HEK293 (cell line): ENCODE results near the gene IL4I1.

Experiments used
- CTCF ChIA-PET: fragments of 350-600 bp; formaldehyde crosslinking; extraction: SDS; loops from one replicate; lab custom pipeline; 2021; ENCODE audit warnings: antibody characterized with exemption; lab: Yijun Ruan, JAX
- POLR2A ChIA-PET: fragments of 300-600 bp; formaldehyde crosslinking; extraction: SDS; loops from one replicate; lab custom pipeline; 2020; ENCODE audit warnings: antibody characterized with exemption, inconsistent platforms; lab: Yijun Ruan, JAX
- H3K27ac ChIP-seq: fragments of 200-500 bp; sonication (Bioruptor generic); 2 replicates; pipeline ENCODE4 v1.5.1; 2014; ENCODE audit warnings: low read depth, low read length, control low read depth, inconsistent platforms; ENCODE audit errors: extremely low read depth
- H3K36me3 ChIP-seq, 2 experiments: fragments of 200-500 bp in 1 of 2; sonication (Bioruptor generic) in 1 of 2; 1 replicate in 1 of 2; 2 replicates in 1 of 2; pipeline ENCODE4 v1.5.1; 2014 to 2017; ENCODE audit warnings: inconsistent platforms in 2 of 2, low read length in 2 of 2; ENCODE audit not compliant: control insufficient read depth in 2 of 2, insufficient read depth in 1 of 2
- H3K4me1 ChIP-seq: fragments of 200-500 bp; sonication (Bioruptor generic); 2 replicates; pipeline ENCODE4 v1.5.1; 2014; ENCODE audit warnings: mild to moderate bottlenecking, low read length, inconsistent platforms; ENCODE audit not compliant: control insufficient read depth, insufficient read depth
- H3K4me3 ChIP-seq: 2 replicates; pipeline ENCODE4 v1.5.1; 2011; ENCODE audit warnings: low read depth, mild to moderate bottlenecking, control low read depth, low read length, moderate library complexity
- H3K9me3 ChIP-seq: fragments of 200-500 bp; sonication (Bioruptor generic); 2 replicates; pipeline ENCODE4 v1.5.1; 2014; ENCODE audit warnings: low read depth, low read length, inconsistent platforms; ENCODE audit not compliant: control insufficient read depth, insufficient read depth
- GLIS1 ChIP-seq: fragments of 450-650 bp; formaldehyde crosslinking; IDR thresholded peaks from 2 replicates; pipeline ENCODE4 v1.5.1; 2016; ENCODE audit warnings: missing biosample characterization, missing genetic modification characterization
- KLF17 ChIP-seq: fragments of 450-650 bp; formaldehyde crosslinking; IDR thresholded peaks from 2 replicates; pipeline ENCODE4 v1.5.1; 2016; ENCODE audit warnings: missing biosample characterization, missing genetic modification characterization
- KLF8 ChIP-seq: fragments of 450-650 bp; formaldehyde crosslinking; IDR thresholded peaks from 2 replicates; pipeline ENCODE4 v1.5.1; 2016; ENCODE audit warnings: missing biosample characterization, missing genetic modification characterization
- PRDM4 ChIP-seq: fragments of 450-650 bp; formaldehyde crosslinking; IDR thresholded peaks from 2 replicates; pipeline ENCODE4 v1.5.1; 2017; ENCODE audit warnings: missing biosample characterization, missing genetic modification characterization
- SALL2 ChIP-seq: fragments of 450-650 bp; formaldehyde crosslinking; IDR thresholded peaks from 2 replicates; pipeline ENCODE4 v1.5.0; 2017; ENCODE audit warnings: missing biosample characterization, mild to moderate bottlenecking, missing genetic modification characterization, borderline replicate concordance
- ZBTB11 ChIP-seq: fragments of 450-650 bp; formaldehyde crosslinking; conservative IDR thresholded peaks from 2 replicates; pipeline ENCODE4 v1.5.1; 2016; ENCODE audit warnings: low read depth, missing biosample characterization, missing genetic modification characterization
- ZFHX2 ChIP-seq: fragments of 450-650 bp; formaldehyde crosslinking; conservative IDR thresholded peaks from 2 replicates; pipeline ENCODE4 v1.5.1; 2016; ENCODE audit warnings: missing biosample characterization, missing genetic modification characterization
- ZFP37 ChIP-seq: fragments of 450-650 bp; formaldehyde crosslinking; IDR thresholded peaks from 2 replicates; pipeline ENCODE4 v1.5.1; 2016; ENCODE audit warnings: missing biosample characterization, missing genetic modification characterization
- ZFP41 ChIP-seq: fragments of 450-650 bp; formaldehyde crosslinking; IDR thresholded peaks from 2 replicates; pipeline ENCODE4 v1.5.1; 2016; ENCODE audit warnings: missing biosample characterization, missing genetic modification characterization, borderline replicate concordance
- ZNF121 ChIP-seq: fragments of 450-650 bp; formaldehyde crosslinking; IDR thresholded peaks from 2 replicates; pipeline ENCODE4 v1.5.1; 2016; ENCODE audit warnings: missing biosample characterization, missing genetic modification characterization
- ZNF16 ChIP-seq: fragments of 450-650 bp; formaldehyde crosslinking; IDR thresholded peaks from 2 replicates; pipeline ENCODE4 v1.5.1; 2016; ENCODE audit warnings: low read depth, missing biosample characterization, missing genetic modification characterization
- ZNF18 ChIP-seq: fragments of 450-650 bp; formaldehyde crosslinking; IDR thresholded peaks from 2 replicates; pipeline ENCODE4 v1.5.1; 2016; ENCODE audit warnings: missing biosample characterization, missing genetic modification characterization
- ZNF211 ChIP-seq: fragments of 450-650 bp; formaldehyde crosslinking; IDR thresholded peaks from 2 replicates; pipeline ENCODE4 v1.5.1; 2016; ENCODE audit warnings: low read depth, missing biosample characterization, missing genetic modification characterization
- ZNF24 ChIP-seq: fragments of 450-650 bp; formaldehyde crosslinking; IDR thresholded peaks from 2 replicates; pipeline ENCODE4 v1.5.1; 2016; ENCODE audit warnings: missing biosample characterization, missing genetic modification characterization
- ZNF266 ChIP-seq: fragments of 450-650 bp; formaldehyde crosslinking; IDR thresholded peaks from 2 replicates; pipeline ENCODE4 v1.5.1; 2016; ENCODE audit warnings: missing biosample characterization, missing genetic modification characterization, low read depth
- ZNF311 ChIP-seq: fragments of 450-650 bp; formaldehyde crosslinking; IDR thresholded peaks from 2 replicates; pipeline ENCODE4 v1.5.1; 2017; ENCODE audit warnings: missing biosample characterization, missing genetic modification characterization, borderline replicate concordance
- ZNF354C ChIP-seq: fragments of 450-650 bp; formaldehyde crosslinking; IDR thresholded peaks from 2 replicates; pipeline ENCODE4 v1.5.1; 2016; ENCODE audit warnings: missing biosample characterization, missing genetic modification characterization, low read depth, borderline replicate concordance
- ZNF37A ChIP-seq: fragments of 450-650 bp; IDR thresholded peaks from 2 replicates; pipeline ENCODE4 v1.5.1; 2018; ENCODE audit warnings: missing biosample characterization, missing genetic modification characterization
- ZNF473 ChIP-seq: fragments of 450-650 bp; formaldehyde crosslinking; IDR thresholded peaks from 2 replicates; pipeline ENCODE4 v1.5.1; 2017; ENCODE audit warnings: missing biosample characterization, missing genetic modification characterization
- ZNF48 ChIP-seq: fragments of 450-650 bp; formaldehyde crosslinking; IDR thresholded peaks from 2 replicates; pipeline ENCODE4 v1.5.1; 2016; ENCODE audit warnings: missing biosample characterization, missing genetic modification characterization
- ZNF514 ChIP-seq: fragments of 450-650 bp; formaldehyde crosslinking; IDR thresholded peaks from 2 replicates; pipeline ENCODE4 v1.5.1; 2016; ENCODE audit warnings: missing biosample characterization, missing genetic modification characterization
- ZNF580 ChIP-seq: fragments of 450-650 bp; formaldehyde crosslinking; IDR thresholded peaks from 2 replicates; pipeline ENCODE4 v1.5.1; 2016; ENCODE audit warnings: missing biosample characterization, missing genetic modification characterization
- ZNF624 ChIP-seq: fragments of 450-650 bp; formaldehyde crosslinking; IDR thresholded peaks from 2 replicates; pipeline ENCODE4 v1.5.1; 2017; ENCODE audit warnings: missing biosample characterization, missing genetic modification characterization
- ZNF629 ChIP-seq: fragments of 450-650 bp; formaldehyde crosslinking; IDR thresholded peaks from 2 replicates; pipeline ENCODE4 v1.5.1; 2017; ENCODE audit warnings: missing biosample characterization, missing genetic modification characterization
- ZNF692 ChIP-seq: fragments of 450-650 bp; formaldehyde crosslinking; IDR thresholded peaks from 2 replicates; pipeline ENCODE4 v1.5.1; 2016; ENCODE audit warnings: missing biosample characterization, missing genetic modification characterization
- ZNF843 ChIP-seq: fragments of 450-650 bp; formaldehyde crosslinking; IDR thresholded peaks from 2 replicates; pipeline ENCODE4 v1.5.1; 2016; ENCODE audit warnings: missing biosample characterization, missing genetic modification characterization
- ZSCAN30 ChIP-seq: fragments of 450-650 bp; IDR thresholded peaks from 2 replicates; pipeline ENCODE4 v1.5.1; 2018; ENCODE audit warnings: missing biosample characterization, mild to moderate bottlenecking, missing genetic modification characterization, moderate library complexity

Gene IL4I1

GRCh38 chr19:49857061-49857837, 39.4 kb downstream of the IL4I1 start:
- POLR2A ChIA-PET = interaction anchor here (0.7 to 3.1 kb wide), 7 partner anchors 10 to 139 kb away, joined by 3 to 28 read pairs (median 3); partner anchors contain the start of genes AKT1S1, AP2A1, MED25 and PNKP
- H3K9me3 ChIP-seq = no peaks in the 10 kb centered on the region
- H3K4me3 ChIP-seq = no peak overlapping the region
- peaks cover 15 to 78% of the 10 kb centered on the region in 2 experiments for H3K36me3 ChIP-seq
- H3K4me1 ChIP-seq = peaks cover 19% of the 10 kb centered on the region
- CTCF ChIA-PET = interaction anchor here (1.4 kb wide), 2 partner anchors 9 to 176 kb away, joined by 3 to 4 read pairs; no protein-coding TSS in a partner anchor
- H3K27ac ChIP-seq = peak overlapping the region; percentile 53; the same call in 1 of the 2 replicates
- TF ChIP-seq ZNF624 (tag by site-specific recombination) = no peak
- TF ChIP-seq ZNF24 (tag by site-specific recombination) = 0 out of 2 replicates have a peak, but pooled peaks have one; percentile 17
- no peak for TF ChIP-seq ZNF266
- peak; percentile 34; the same call in 1 of the 2 replicates for TF ChIP-seq ZNF16
- TF ChIP-seq ZNF692 (tag by site-specific recombination) = no peak
- TF ChIP-seq GLIS1 (tag by site-specific recombination) = no peak
- no peak for TF ChIP-seq ZNF211 (tag by site-specific recombination)
- TF ChIP-seq ZNF48 (tag by site-specific recombination) = no peak
- peak; percentile 46; the same call in 1 of the 2 replicates for TF ChIP-seq ZNF18
- peak; percentile 77 for TF ChIP-seq ZNF580 (tag by site-specific recombination)
- TF ChIP-seq ZFHX2 = peak; percentile 32
- TF ChIP-seq PRDM4 (tag by site-specific recombination) = no peak
- no peak for TF ChIP-seq ZNF514 (tag by site-specific recombination)
- no peak for TF ChIP-seq ZNF37A
- TF ChIP-seq ZFP37 (tag by site-specific recombination) = 0 out of 2 replicates have a peak, but pooled peaks have one; percentile 39
- TF ChIP-seq KLF17 (tag by site-specific recombination) = peak; percentile 49; the same call in 1 of the 2 replicates
- 0 out of 2 replicates have a peak, but pooled peaks have one; percentile 20 for TF ChIP-seq ZNF629
- TF ChIP-seq SALL2 (tag by site-specific recombination) = no peak
- no peak for TF ChIP-seq ZNF121
- TF ChIP-seq ZNF473 = no peak
- peak; percentile 31; the same call in 1 of the 2 replicates for TF ChIP-seq ZSCAN30
- TF ChIP-seq KLF8 = peak; percentile 76
- 0 out of 2 replicates have a peak, but pooled peaks have one; percentile 12 for TF ChIP-seq ZNF843
- TF ChIP-seq ZNF311 = no peak
- TF ChIP-seq ZFP41 = no peak
- no peak for TF ChIP-seq ZBTB11 (tag by site-specific recombination)
- no peak for TF ChIP-seq ZNF354C (tag by site-specific recombination)
